CD8-positive, alpha-beta memory T cell (primary cell): Measurements from ENCODE around the gene MAPKAPK3. TPM values are rescaled to one million over a fixed set of nuclear protein-coding genes. Genes with fewer than 3 reads are reported as not detected.

Experiments
- CTCF ChIA-PET: fragments of 350-600 bp; sonication (Branson Sonifier 250); formaldehyde crosslinking; loops from one replicate; lab custom pipeline; 2021; ENCODE audit warnings: antibody characterized with exemption; lab: Charles Lee
- POLR2A ChIA-PET: fragments of 350-600 bp; sonication (Branson Sonifier 250); formaldehyde crosslinking; loops from one replicate; lab custom pipeline; 2021; ENCODE audit warnings: antibody characterized with exemption; lab: Charles Lee
- DNase-seq, 5 donors: peaks; one replicate each; pipeline versions ENCODE4 v3.0.0 to v3.0.0-alpha.2; 2020 to 2022; ENCODE audit warnings: mixed read lengths in 1 of 5
- H3K27ac ChIP-seq: one replicate; pipeline ENCODE4 v1.7.0; 2013; ENCODE audit warnings: low read depth, mild to moderate bottlenecking, low read length, moderate library complexity
- H3K27me3 ChIP-seq: 2 replicates; pipeline ENCODE4 v1.7.0; 2013; ENCODE audit warnings: low read length, mild to moderate bottlenecking; ENCODE audit not compliant: insufficient read depth, poor library complexity, severe bottlenecking
- H3K36me3 ChIP-seq: 2 replicates; pipeline ENCODE4 v1.7.0; 2013; ENCODE audit warnings: mild to moderate bottlenecking, low read length, moderate library complexity; ENCODE audit not compliant: insufficient read depth
- H3K4me1 ChIP-seq: 2 replicates; pipeline ENCODE4 v1.7.0; 2013; ENCODE audit warnings: mild to moderate bottlenecking, low read length, moderate library complexity; ENCODE audit not compliant: insufficient read depth
- H3K4me3 ChIP-seq: 2 replicates; pipeline ENCODE4 v1.7.0; 2013; ENCODE audit warnings: mild to moderate bottlenecking, low read length
- H3K9me3 ChIP-seq: 2 replicates; pipeline ENCODE4 v1.7.0; 2013; ENCODE audit warnings: mild to moderate bottlenecking, low read length
- H3K27ac Mint-ChIP-seq, 8 donors: one replicate each; pipeline ENCODE4 v1.8.0; 2020 to 2021; ENCODE audit warnings: mixed read lengths in 8 of 8, mild to moderate bottlenecking in 6 of 8, inconsistent platforms in 3 of 8, moderate library complexity in 3 of 8
- H3K27me3 Mint-ChIP-seq, 2 donors: one replicate each; pipeline ENCODE4 v1.8.0; 2020 to 2021; ENCODE audit warnings: mixed read lengths in 2 of 2, mild to moderate bottlenecking in 1 of 2, moderate library complexity in 1 of 2
- H3K36me3 Mint-ChIP-seq, 3 donors: one replicate each; pipeline ENCODE4 v1.8.0; 2020 to 2021; ENCODE audit warnings: mixed read lengths in 3 of 3, inconsistent platforms in 1 of 3, mild to moderate bottlenecking in 1 of 3
- H3K4me1 Mint-ChIP-seq, 3 donors: one replicate each; pipeline ENCODE4 v1.8.0; 2020 to 2021; ENCODE audit warnings: mixed read lengths in 3 of 3, inconsistent platforms in 1 of 3, mild to moderate bottlenecking in 1 of 3
- H3K4me3 Mint-ChIP-seq, 7 donors: one replicate each; pipeline ENCODE4 v1.8.0; 2020 to 2021; ENCODE audit warnings: mixed read lengths in 7 of 7, mild to moderate bottlenecking in 6 of 7, moderate library complexity in 4 of 7, inconsistent platforms in 2 of 7
- H3K9me3 Mint-ChIP-seq, 5 donors: one replicate each; pipeline ENCODE4 v1.8.0; 2020 to 2022; ENCODE audit warnings: mixed read lengths in 5 of 5, mild to moderate bottlenecking in 3 of 5, moderate library complexity in 2 of 5, inconsistent platforms in 1 of 5
- polyA plus RNA-seq: library from polyadenylated mRNA; unstranded; fragments of 300-500 nt; fragmentation: Illumina TruSeq; gene quantifications from one replicate; pipeline ENCODE4 v1.2.3, GENCODE V29; 2021
- total RNA-seq, 2 experiments: library from RNA; stranded (reverse); gene quantifications; one replicate each; pipeline ENCODE4 v1.2.3, GENCODE V29; 2021

The MAPKAPK3 gene
- total and polyA plus RNA-seq, 3 experiments from 2014 or later, result 57.0 to 156 (median 153) TPM

GRCh38 chr3:50666837-50667236 is 49.9 kb downstream of the MAPKAPK3 start:
- no peaks in the 10 kb centered on the region for H3K4me1 ChIP-seq
- POLR2A ChIA-PET, result interaction anchor here (0.5 kb wide), 1 partner anchor 14 kb away, joined by 3 read pairs; no protein-coding TSS in a partner anchor
- no peaks in the 10 kb centered on the region for H3K9me3 Mint-ChIP-seq
- peaks cover 3 to 10% (median 9%) of the 10 kb centered on the region in 3 donors for H3K4me1 Mint-ChIP-seq
- peaks cover 10 to 14% of the 10 kb centered on the region in 2 donors for H3K27me3 Mint-ChIP-seq
- no peak overlapping the region for H3K27ac Mint-ChIP-seq
- H3K4me3 ChIP-seq, result no peak overlapping the region
- H3K27ac ChIP-seq, result no peak overlapping the region
- no peaks in the 10 kb centered on the region for H3K36me3 ChIP-seq
- CTCF ChIA-PET, result interaction anchor here (0.8 to 1.1 kb wide), 2 partner anchors 13 to 14 kb away, joined by 3 read pairs; no protein-coding TSS in a partner anchor
- H3K4me3 Mint-ChIP-seq, result no peak overlapping the region
- no peaks in the 10 kb centered on the region for H3K9me3 ChIP-seq
- no peaks in the 10 kb centered on the region for H3K36me3 Mint-ChIP-seq
- no peak for DNase-seq
- H3K27me3 ChIP-seq, result no peaks in the 10 kb centered on the region

GRCh38 chr3:50671331-50671730 is 54.4 kb downstream of the MAPKAPK3 start:
- H3K27ac ChIP-seq, result no peak overlapping the region
- ChIA-PET POLR2A (no interaction called here), CTCF (interaction anchor here (1.7 kb wide), 1 partner anchor 55 kb away, joined by 6 read pairs; no protein-coding TSS in a partner anchor)
- peaks cover 8% of the 10 kb centered on the region for H3K27me3 ChIP-seq
- H3K36me3 Mint-ChIP-seq, result no peaks in the 10 kb centered on the region
- no peak overlapping the region for H3K27ac Mint-ChIP-seq
- no peaks in the 10 kb centered on the region for H3K9me3 ChIP-seq
- no peaks in the 10 kb centered on the region for H3K36me3 ChIP-seq
- H3K4me3 ChIP-seq, result no peak overlapping the region
- peak overlapping the region in 1 of 7 donors; percentile 26 for H3K4me3 Mint-ChIP-seq
- peaks cover 5 to 10% (median 6%) of the 10 kb centered on the region in 3 donors for H3K4me1 Mint-ChIP-seq
- H3K4me1 ChIP-seq, result peaks cover 15% of the 10 kb centered on the region
- no peaks in the 10 kb centered on the region for H3K9me3 Mint-ChIP-seq
- peaks cover 9 to 27% of the 10 kb centered on the region in 2 donors for H3K27me3 Mint-ChIP-seq
- DNase-seq, result no peak

- Mint-ChIP-seq H3K27me3 (peaks cover 12 to 29% of the 10 kb centered on the region in 2 donors), H3K9me3 (no peaks in the 10 kb centered on the region), H3K36me3 (no peaks in the 10 kb centered on the region), H3K4me3 (peak overlapping the region in 4 of 7 donors; percentile 19 to 88 (median 40)), H3K4me1 (peaks cover 5 to 15% (median 6%) of the 10 kb centered on the region in 3 donors), H3K27ac (peak overlapping the region in 2 of 8 donors; percentile 48 to 80)
- Histone ChIP-seq H3K27me3 (peaks cover 16% of the 10 kb centered on the region), H3K4me3 (no peak overlapping the region), H3K4me1 (peaks cover 15% of the 10 kb centered on the region), H3K27ac (no peak overlapping the region), H3K9me3 (no peaks in the 10 kb centered on the region), H3K36me3 (no peaks in the 10 kb centered on the region)
- CTCF ChIA-PET, result interaction anchor here (1.1 kb wide), 1 partner anchor 56 kb away, joined by 5 read pairs; no protein-coding TSS in a partner anchor
- POLR2A ChIA-PET, result interaction anchor here (1.0 kb wide), 1 partner anchor 15 kb away, joined by 3 read pairs; no protein-coding TSS in a partner anchor
- DNase-seq, result no peak
Observed at GRCh38 chr3:50672656-50673055, 55.7 kb downstream of the MAPKAPK3 start.

- POLR2A ChIA-PET, result interaction anchor here (0.6 to 1.0 kb wide), 2 partner anchors 13 to 712 kb away, joined by 3 read pairs; no protein-coding TSS in a partner anchor
- peaks cover 15% of the 10 kb centered on the region for H3K4me1 ChIP-seq
- H3K27ac ChIP-seq, result no peak overlapping the region
- no peak for DNase-seq
- Mint-ChIP-seq H3K4me3 (peak overlapping the region; percentile 69 to 88 (median 80)), H3K4me1 (peaks cover 5 to 15% (median 6%) of the 10 kb centered on the region in 3 donors), H3K27ac (peak overlapping the region in 4 of 8 donors; percentile 34 to 82 (median 57)), H3K36me3 (no peaks in the 10 kb centered on the region), H3K9me3 (no peaks in the 10 kb centered on the region), H3K27me3 (peaks cover 7 to 36% of the 10 kb centered on the region in 2 donors)
- H3K27me3 ChIP-seq, result peaks cover 23% of the 10 kb centered on the region
- no peaks in the 10 kb centered on the region for H3K9me3 ChIP-seq
- H3K4me3 ChIP-seq, result no peak overlapping the region
- CTCF ChIA-PET, result interaction anchor here (1.0 to 1.1 kb wide), 2 partner anchors 55 to 58 kb away, joined by 3 to 5 read pairs; no protein-coding TSS in a partner anchor
- no peaks in the 10 kb centered on the region for H3K36me3 ChIP-seq
Observed at GRCh38 chr3:50673931-50674330, 57.0 kb downstream of the MAPKAPK3 start.

- ChIA-PET POLR2A (interaction anchor here (0.6 kb wide), 1 partner anchor 712 kb away, joined by 3 read pairs; no protein-coding TSS in a partner anchor), CTCF (interaction anchor here (0.6 to 2.0 kb wide), 3 partner anchors 48 to 58 kb away, joined by 3 to 7 read pairs (median 3); no protein-coding TSS in a partner anchor)
- Mint-ChIP-seq H3K27me3 (peaks cover 7 to 40% of the 10 kb centered on the region in 2 donors), H3K36me3 (no peaks in the 10 kb centered on the region), H3K4me3 (peak within 1 kb of the TSS; percentile 73 to 89 (median 80)), H3K9me3 (no peaks in the 10 kb centered on the region), H3K27ac (peak within 1 kb of the TSS in 5 of 8 donors; percentile 34 to 82 (median 58)), H3K4me1 (peaks cover 5 to 15% (median 6%) of the 10 kb centered on the region in 3 donors)
- Histone ChIP-seq H3K9me3 (no peaks in the 10 kb centered on the region), H3K36me3 (no peaks in the 10 kb centered on the region), H3K4me3 (peak within 1 kb of the TSS; percentile 58), H3K27me3 (peaks cover 23% of the 10 kb centered on the region), H3K27ac (no peak within 1 kb of the TSS), H3K4me1 (peaks cover 15% of the 10 kb centered on the region)
- DNase-seq, result peak; percentile 52 to 76 (median 64)
Observed at GRCh38 chr3:50674349-50675178, 57.6 kb downstream of the MAPKAPK3 start, which contains the start of gene DOCK3. Gene DOCK3 (plus strand): TSS chr3:50674927. CDS start chr3:50675264, 337 bp downstream.

- CTCF ChIA-PET, result interaction anchor here (0.6 to 2.0 kb wide), 2 partner anchors 49 to 59 kb away, joined by 3 to 7 read pairs; no protein-coding TSS in a partner anchor
- peaks cover 10 to 42% of the 10 kb centered on the region in 2 donors for H3K27me3 Mint-ChIP-seq
- peaks cover 5 to 15% (median 6%) of the 10 kb centered on the region in 3 donors for H3K4me1 Mint-ChIP-seq
Observed at GRCh38 chr3:50675179-50676030, 58.5 kb downstream of the MAPKAPK3 start.

More at GRCh38 chr3:50675179-50676030, 58.5 kb downstream of the MAPKAPK3 start:
- Histone ChIP-seq H3K9me3 (no peaks in the 10 kb centered on the region), H3K4me3 (no peak overlapping the region), H3K27me3 (peaks cover 23% of the 10 kb centered on the region), H3K36me3 (no peaks in the 10 kb centered on the region), H3K27ac (no peak overlapping the region), H3K4me1 (peaks cover 15% of the 10 kb centered on the region)
- H3K9me3 Mint-ChIP-seq, result no peaks in the 10 kb centered on the region
- POLR2A ChIA-PET, result no interaction called here
- peak overlapping the region in 1 of 8 donors; percentile 58 for H3K27ac Mint-ChIP-seq
- H3K4me3 Mint-ChIP-seq, result peak overlapping the region; percentile 68 to 89 (median 73)
- DNase-seq, result peak; percentile 23 to 63 (median 27)
- H3K36me3 Mint-ChIP-seq, result no peaks in the 10 kb centered on the region
